ENCODE data around the gene LGI2. TPM values are rescaled to one million over a fixed set of nuclear protein-coding genes. Genes with fewer than 3 reads are reported as not detected.

LGI2 gene
- total and polyA plus RNA-seq, 2 experiments from 2014 or later = 0.63 to 8.0 TPM

DNA sequence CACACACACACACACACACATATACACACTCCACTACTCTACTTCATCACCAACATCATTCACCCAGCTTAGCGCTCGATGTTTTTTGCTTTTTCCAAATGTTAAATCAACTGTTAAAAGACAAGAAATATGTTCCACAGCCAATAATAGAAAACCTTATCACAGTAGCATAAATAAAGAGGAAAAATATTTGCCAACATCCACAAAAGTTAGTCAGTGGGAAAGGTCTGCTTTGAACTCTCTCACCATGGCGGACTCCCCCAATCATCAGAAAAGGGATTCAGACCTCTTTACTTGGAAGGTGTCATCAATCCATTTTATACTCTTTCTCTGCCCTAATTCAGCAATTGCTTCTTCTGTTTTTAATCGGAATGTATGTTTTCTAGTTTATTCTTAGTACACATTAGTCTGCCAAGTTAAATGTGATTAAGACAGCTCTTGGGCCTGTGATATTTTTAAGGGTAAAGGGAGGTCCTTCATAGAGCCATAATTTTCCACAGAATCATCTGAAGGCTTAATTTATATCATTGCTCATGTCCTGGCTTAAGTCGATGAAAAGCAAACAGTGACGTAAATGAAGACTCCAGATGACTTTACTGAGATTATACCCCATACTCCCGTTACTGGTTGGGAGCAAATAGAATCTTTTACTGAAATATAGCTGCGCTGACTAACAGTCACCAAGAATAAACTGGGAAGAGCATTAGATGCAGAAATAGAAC is 29.7 kb upstream of the LGI2 start:
- no peak overlapping the region for H3K27ac ChIP-seq (ENCODE audit: low read depth)
- no peaks in the 10 kb centered on the region for H3K27me3 ChIP-seq (ENCODE audit: insufficient read depth)
- Mint-ChIP-seq H3K4me1 (peaks cover 20% of the 10 kb centered on the region), H3K36me3 (ENCODE audit: low read depth) (peaks cover 3% of the 10 kb centered on the region; the same call in 2 of the 3 replicates), H3K4me3 (no peak overlapping the region), H3K27me3 (ENCODE audit: insufficient read depth, low read depth, poor library complexity) (peaks cover 2% of the 10 kb centered on the region), H3K9me3 (no peaks in the 10 kb centered on the region), H3K27ac (peak overlapping the region; percentile 27; the same call in 1 of the 2 replicates)
- H2AFZ ChIP-seq = no peak overlapping the region
- H3K79me2 ChIP-seq (replicated peaks; ENCODE audit: insufficient read depth) = no peaks in the 10 kb centered on the region
- H3F3A ChIP-seq (replicated peaks; ENCODE audit: low read depth) = no peaks in the 10 kb centered on the region
- H3K4me2 ChIP-seq = no peak overlapping the region
- ATAC-seq (no peak), DNase-seq (ENCODE audit: low spot score) (no peak)
- no peaks in the 10 kb centered on the region for H3K9me2 ChIP-seq (ENCODE audit: insufficient read depth)
- TF ChIP-seq EZH2phosphoT487 (IDR thresholded peaks at IDR 0.05; ENCODE audit: unreplicated experiment) (no peak), ZNF114 (CRISPR knock-in tag; IDR thresholded peaks at IDR 0.05) (no peak), JUNB (IDR thresholded peaks at IDR 0.05; ENCODE audit: unreplicated experiment) (no peak), POLR2AphosphoS5 (IDR thresholded peaks at IDR 0.05; ENCODE audit: low read depth) (no peak), STAT1 (IDR thresholded peaks at IDR 0.05; ENCODE audit: unreplicated experiment) (no peak), CTCF (conservative IDR thresholded peaks at IDR 0.05; ENCODE audit: low read depth in 2 of 2) (no peak), EZH2 (IDR thresholded peaks at IDR 0.05; ENCODE audit: low read depth, unreplicated experiment) (no peak), NANOG (IDR thresholded peaks at IDR 0.05; ENCODE audit: borderline replicate concordance) (no peak), ZNF331 (CRISPR knock-in tag; IDR thresholded peaks at IDR 0.05; ENCODE audit: low read depth) (no peak), CREB1 (CRISPR knock-in tag; IDR thresholded peaks at IDR 0.05; ENCODE audit: low read depth) (no peak)
- TF ChIP-seq, protein P1, sequence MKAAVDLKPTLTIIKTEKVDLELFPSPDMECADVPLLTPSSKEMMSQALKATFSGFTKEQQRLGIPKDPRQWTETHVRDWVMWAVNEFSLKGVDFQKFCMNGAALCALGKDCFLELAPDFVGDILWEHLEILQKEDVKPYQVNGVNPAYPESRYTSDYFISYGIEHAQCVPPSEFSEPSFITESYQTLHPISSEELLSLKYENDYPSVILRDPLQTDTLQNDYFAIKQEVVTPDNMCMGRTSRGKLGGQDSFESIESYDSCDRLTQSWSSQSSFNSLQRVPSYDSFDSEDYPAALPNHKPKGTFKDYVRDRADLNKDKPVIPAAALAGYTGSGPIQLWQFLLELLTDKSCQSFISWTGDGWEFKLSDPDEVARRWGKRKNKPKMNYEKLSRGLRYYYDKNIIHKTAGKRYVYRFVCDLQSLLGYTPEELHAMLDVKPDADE (IDR thresholded peaks at IDR 0.05) = no peak
- TF ChIP-seq, protein P2, sequence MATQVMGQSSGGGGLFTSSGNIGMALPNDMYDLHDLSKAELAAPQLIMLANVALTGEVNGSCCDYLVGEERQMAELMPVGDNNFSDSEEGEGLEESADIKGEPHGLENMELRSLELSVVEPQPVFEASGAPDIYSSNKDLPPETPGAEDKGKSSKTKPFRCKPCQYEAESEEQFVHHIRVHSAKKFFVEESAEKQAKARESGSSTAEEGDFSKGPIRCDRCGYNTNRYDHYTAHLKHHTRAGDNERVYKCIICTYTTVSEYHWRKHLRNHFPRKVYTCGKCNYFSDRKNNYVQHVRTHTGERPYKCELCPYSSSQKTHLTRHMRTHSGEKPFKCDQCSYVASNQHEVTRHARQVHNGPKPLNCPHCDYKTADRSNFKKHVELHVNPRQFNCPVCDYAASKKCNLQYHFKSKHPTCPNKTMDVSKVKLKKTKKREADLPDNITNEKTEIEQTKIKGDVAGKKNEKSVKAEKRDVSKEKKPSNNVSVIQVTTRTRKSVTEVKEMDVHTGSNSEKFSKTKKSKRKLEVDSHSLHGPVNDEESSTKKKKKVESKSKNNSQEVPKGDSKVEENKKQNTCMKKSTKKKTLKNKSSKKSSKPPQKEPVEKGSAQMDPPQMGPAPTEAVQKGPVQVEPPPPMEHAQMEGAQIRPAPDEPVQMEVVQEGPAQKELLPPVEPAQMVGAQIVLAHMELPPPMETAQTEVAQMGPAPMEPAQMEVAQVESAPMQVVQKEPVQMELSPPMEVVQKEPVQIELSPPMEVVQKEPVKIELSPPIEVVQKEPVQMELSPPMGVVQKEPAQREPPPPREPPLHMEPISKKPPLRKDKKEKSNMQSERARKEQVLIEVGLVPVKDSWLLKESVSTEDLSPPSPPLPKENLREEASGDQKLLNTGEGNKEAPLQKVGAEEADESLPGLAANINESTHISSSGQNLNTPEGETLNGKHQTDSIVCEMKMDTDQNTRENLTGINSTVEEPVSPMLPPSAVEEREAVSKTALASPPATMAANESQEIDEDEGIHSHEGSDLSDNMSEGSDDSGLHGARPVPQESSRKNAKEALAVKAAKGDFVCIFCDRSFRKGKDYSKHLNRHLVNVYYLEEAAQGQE (IDR thresholded peaks at IDR 0.05; ENCODE audit: unreplicated experiment) = no peak
- TF ChIP-seq, protein P3, sequence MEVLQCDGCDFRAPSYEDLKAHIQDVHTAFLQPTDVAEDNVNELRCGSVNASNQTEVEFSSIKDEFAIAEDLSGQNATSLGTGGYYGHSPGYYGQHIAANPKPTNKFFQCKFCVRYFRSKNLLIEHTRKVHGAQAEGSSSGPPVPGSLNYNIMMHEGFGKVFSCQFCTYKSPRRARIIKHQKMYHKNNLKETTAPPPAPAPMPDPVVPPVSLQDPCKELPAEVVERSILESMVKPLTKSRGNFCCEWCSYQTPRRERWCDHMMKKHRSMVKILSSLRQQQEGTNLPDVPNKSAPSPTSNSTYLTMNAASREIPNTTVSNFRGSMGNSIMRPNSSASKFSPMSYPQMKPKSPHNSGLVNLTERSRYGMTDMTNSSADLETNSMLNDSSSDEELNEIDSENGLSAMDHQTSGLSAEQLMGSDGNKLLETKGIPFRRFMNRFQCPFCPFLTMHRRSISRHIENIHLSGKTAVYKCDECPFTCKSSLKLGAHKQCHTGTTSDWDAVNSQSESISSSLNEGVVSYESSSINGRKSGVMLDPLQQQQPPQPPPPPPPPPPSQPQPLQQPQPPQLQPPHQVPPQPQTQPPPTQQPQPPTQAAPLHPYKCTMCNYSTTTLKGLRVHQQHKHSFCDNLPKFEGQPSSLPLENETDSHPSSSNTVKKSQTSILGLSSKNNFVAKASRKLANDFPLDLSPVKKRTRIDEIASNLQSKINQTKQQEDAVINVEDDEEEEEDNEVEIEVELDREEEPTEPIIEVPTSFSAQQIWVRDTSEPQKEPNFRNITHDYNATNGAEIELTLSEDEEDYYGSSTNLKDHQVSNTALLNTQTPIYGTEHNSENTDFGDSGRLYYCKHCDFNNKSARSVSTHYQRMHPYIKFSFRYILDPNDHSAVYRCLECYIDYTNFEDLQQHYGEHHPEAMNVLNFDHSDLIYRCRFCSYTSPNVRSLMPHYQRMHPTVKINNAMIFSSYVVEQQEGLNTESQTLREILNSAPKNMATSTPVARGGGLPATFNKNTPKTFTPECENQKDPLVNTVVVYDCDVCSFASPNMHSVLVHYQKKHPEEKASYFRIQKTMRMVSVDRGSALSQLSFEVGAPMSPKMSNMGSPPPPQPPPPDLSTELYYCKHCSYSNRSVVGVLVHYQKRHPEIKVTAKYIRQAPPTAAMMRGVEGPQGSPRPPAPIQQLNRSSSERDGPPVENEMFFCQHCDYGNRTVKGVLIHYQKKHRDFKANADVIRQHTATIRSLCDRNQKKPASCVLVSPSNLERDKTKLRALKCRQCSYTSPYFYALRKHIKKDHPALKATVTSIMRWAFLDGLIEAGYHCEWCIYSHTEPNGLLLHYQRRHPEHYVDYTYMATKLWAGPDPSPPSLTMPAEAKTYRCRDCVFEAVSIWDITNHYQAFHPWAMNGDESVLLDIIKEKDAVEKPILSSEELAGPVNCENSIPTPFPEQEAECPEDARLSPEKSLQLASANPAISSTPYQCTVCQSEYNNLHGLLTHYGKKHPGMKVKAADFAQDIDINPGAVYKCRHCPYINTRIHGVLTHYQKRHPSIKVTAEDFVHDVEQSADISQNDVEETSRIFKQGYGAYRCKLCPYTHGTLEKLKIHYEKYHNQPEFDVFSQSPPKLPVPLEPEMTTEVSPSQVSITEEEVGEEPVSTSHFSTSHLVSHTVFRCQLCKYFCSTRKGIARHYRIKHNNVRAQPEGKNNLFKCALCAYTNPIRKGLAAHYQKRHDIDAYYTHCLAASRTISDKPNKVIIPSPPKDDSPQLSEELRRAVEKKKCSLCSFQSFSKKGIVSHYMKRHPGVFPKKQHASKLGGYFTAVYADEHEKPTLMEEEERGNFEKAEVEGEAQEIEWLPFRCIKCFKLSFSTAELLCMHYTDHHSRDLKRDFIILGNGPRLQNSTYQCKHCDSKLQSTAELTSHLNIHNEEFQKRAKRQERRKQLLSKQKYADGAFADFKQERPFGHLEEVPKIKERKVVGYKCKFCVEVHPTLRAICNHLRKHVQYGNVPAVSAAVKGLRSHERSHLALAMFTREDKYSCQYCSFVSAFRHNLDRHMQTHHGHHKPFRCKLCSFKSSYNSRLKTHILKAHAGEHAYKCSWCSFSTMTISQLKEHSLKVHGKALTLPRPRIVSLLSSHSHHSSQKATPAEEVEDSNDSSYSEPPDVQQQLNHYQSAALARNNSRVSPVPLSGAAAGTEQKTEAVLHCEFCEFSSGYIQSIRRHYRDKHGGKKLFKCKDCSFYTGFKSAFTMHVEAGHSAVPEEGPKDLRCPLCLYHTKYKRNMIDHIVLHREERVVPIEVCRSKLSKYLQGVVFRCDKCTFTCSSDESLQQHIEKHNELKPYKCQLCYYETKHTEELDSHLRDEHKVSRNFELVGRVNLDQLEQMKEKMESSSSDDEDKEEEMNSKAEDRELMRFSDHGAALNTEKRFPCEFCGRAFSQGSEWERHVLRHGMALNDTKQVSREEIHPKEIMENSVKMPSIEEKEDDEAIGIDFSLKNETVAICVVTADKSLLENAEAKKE (CRISPR knock-in tag; IDR thresholded peaks at IDR 0.05) = no peak
- H4K20me1 ChIP-seq (replicated peaks; ENCODE audit: insufficient read depth) = no peaks in the 10 kb centered on the region
- no peaks in the 10 kb centered on the region for H3K36me3 ChIP-seq (ENCODE audit: insufficient read depth)
- no peak overlapping the region for H3K4me3 ChIP-seq
- peaks cover 21% of the 10 kb centered on the region for H3K4me1 ChIP-seq (ENCODE audit: insufficient read depth)
